Mucosa of descending colon (tissue), 3 donors: ENCODE data around the gene DBNDD2. TPM values are rescaled to one million over a fixed set of nuclear protein-coding genes. Genes with fewer than 3 reads are reported as not detected.

Experiments used
- ATAC-seq: fragments of 200-7000 bp; cut with Tn5 transposase; one replicate; pipeline ENCODE4 v1.9.1; 2020; ENCODE audit warnings: mild to moderate bottlenecking, moderate library complexity
- DNase-seq, 3 donors: peaks; one replicate each; pipeline ENCODE4 v3.0.0-alpha.2; 2020
- H3K36me3 ChIP-seq: fragments of 200-600 bp; one replicate; pipeline ENCODE4 v1.8.0; 2021; ENCODE audit warnings: low read depth, mild to moderate bottlenecking
- H3K4me1 ChIP-seq: fragments of 200-600 bp; one replicate; pipeline ENCODE4 v1.8.0; 2021; ENCODE audit warnings: low read depth, mild to moderate bottlenecking
- H3K4me3 ChIP-seq: fragments of 200-600 bp; one replicate; pipeline ENCODE4 v1.8.0; 2021; ENCODE audit warnings: mild to moderate bottlenecking
- H3K9me3 ChIP-seq: fragments of 200-600 bp; one replicate; pipeline ENCODE4 v1.8.0; 2021; ENCODE audit warnings: mild to moderate bottlenecking
- intact Hi-C, 2 donors: fragments of 100-400 bp; cut with DNase I in 1 of 2; cut with micrococcal nuclease in 1 of 2; formaldehyde crosslinking; loops; one replicate each; pipeline versions ENCODE4 v1.11.0 to v1.11.1; 2022; cut with DNase I, micrococcal nuclease
- total RNA-seq, 3 donors: library from RNA; stranded (reverse); fragmentation: NEBNext Ultra II Directional in 2 of 3; extraction: Animal tissue kit (Norgen Biotek cat#: 25700) in 2 of 3; gene quantifications; one replicate each; pipeline versions ENCODE4 v1.2.1 to v1.2.4, GENCODE V29; 2021 to 2023
- TF ChIP-seq, protein P1 (sequence below): fragments of 200-600 bp; IDR thresholded peaks from one replicate; pipeline ENCODE4 v1.8.0; 2022; ENCODE audit warnings: antibody characterized with exemption, mild to moderate bottlenecking
- donor health status: DM: no; HTN: no; CAD: no; lungs with moderate emphysema.
- donor health status: DM: no; HTN: no; CAD: no.
- donor health status: DM: no; HTN: yes; CAD: no.

The DBNDD2 gene
- total RNA-seq, 3 donors from 2014 or later: 108 to 125 (median 124) TPM

DNA sequence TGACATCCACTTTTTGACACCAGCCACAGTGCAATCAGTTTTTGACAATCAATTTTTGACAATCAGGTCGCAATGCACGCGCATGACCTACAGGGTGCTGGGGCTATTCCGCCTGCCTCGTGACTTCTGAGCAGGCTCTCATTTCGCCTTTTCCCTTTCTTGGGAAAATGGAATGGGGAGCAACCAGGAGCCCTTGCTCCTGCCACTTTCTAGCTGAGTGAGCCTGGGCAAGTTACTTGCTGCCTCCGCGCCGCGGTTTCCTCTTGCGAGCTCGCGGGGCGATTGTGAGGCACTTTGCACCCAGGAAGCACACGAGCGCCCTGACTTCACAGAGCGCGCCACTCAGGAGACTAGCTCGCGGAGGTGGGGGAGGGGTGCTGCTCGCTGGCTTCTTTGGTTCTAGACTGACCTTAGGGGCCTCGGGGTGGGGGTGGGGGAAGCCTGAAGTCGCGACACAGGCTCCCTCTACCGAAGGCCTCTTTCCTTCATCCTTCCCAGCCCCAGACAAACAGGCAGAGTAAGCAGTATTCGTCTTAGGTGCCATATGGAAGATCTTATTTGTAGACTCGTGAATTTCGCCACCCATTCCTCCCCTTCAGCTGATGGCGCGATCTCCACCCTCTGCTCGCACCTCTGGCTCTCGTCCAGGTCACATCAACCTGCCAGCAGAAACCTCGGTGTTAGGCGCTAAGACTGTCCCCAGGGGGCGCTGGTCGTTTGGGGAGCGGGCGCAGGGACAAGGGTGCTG is 34.6 kb upstream of the DBNDD2 start:
- Histone ChIP-seq H3K36me3 (no peaks in the 10 kb centered on the region), H3K4me3 (peak overlapping the region; percentile 6), H3K9me3 (no peaks in the 10 kb centered on the region), H3K4me1 (peaks cover 13% of the 10 kb centered on the region)
- DNase-seq (peak; percentile 93 to 96 (median 93)), ATAC-seq (peak; percentile 95)
- intact Hi-C loops: loop anchor here in 1 of 2 donors (5.0 kb wide), 1 partner anchor 64 kb away; no protein-coding TSS in a partner anchor
- TF ChIP-seq, protein P1, sequence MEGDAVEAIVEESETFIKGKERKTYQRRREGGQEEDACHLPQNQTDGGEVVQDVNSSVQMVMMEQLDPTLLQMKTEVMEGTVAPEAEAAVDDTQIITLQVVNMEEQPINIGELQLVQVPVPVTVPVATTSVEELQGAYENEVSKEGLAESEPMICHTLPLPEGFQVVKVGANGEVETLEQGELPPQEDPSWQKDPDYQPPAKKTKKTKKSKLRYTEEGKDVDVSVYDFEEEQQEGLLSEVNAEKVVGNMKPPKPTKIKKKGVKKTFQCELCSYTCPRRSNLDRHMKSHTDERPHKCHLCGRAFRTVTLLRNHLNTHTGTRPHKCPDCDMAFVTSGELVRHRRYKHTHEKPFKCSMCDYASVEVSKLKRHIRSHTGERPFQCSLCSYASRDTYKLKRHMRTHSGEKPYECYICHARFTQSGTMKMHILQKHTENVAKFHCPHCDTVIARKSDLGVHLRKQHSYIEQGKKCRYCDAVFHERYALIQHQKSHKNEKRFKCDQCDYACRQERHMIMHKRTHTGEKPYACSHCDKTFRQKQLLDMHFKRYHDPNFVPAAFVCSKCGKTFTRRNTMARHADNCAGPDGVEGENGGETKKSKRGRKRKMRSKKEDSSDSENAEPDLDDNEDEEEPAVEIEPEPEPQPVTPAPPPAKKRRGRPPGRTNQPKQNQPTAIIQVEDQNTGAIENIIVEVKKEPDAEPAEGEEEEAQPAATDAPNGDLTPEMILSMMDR: peak; percentile 85

DNA sequence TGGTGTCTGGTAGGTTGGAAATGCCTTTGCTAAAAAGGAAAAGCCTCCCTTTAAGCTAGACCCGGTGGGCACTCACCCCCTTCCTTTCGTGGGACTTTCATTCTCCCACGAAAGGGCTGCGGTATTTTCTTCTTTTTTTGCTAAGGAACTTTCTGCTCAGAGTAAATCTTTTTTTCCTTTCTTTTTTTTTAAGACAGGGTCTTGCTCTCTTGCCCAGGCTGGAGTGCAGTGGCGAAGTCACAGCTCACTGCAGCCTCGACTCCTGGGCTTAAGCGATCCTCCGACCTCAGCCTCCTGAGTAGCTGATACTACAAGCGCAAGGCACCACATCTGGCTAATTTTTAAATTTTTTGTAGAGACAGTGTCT is 34.0 kb upstream of the DBNDD2 start:
- intact Hi-C loops: loop anchor here in 1 of 2 donors (5.0 kb wide), 1 partner anchor 63 kb away; no protein-coding TSS in a partner anchor
- Histone ChIP-seq H3K4me1 (peaks cover 9% of the 10 kb centered on the region), H3K9me3 (no peaks in the 10 kb centered on the region), H3K36me3 (no peaks in the 10 kb centered on the region), H3K4me3 (no peak overlapping the region)
- DNase-seq (no peak), ATAC-seq (no peak)
- TF ChIP-seq, protein P1: no peak

DNA sequence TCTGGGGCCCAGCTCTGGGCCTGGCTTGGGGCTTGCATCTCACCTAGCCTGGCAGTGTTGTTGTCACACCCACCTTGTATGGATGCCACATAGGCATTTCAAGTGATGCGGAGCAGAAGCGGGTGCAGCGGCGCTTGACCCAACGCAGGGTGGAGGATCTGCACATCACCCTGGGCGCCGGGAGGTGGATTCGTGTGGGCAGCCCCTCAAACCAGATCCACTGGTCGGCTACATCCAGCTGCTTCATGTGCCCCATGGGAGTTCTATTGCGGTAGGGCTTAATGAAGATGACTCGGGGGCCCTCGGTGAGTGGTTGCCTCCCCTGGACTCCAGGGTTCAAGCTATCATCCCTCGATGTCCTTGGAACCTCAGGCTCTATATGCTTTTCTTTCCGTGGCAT is 33.1 kb upstream of the DBNDD2 start:
- TF ChIP-seq, protein P1: no peak
- no peak overlapping the region for H3K4me3 ChIP-seq
- intact Hi-C loops: loop anchor here in 1 of 2 donors (5.0 kb wide), 1 partner anchor 62 kb away; no protein-coding TSS in a partner anchor
- ATAC-seq (no peak), DNase-seq (no peak)
- peaks cover 9% of the 10 kb centered on the region for H3K4me1 ChIP-seq
- H3K9me3 ChIP-seq: no peaks in the 10 kb centered on the region
- H3K36me3 ChIP-seq: no peaks in the 10 kb centered on the region

DNA sequence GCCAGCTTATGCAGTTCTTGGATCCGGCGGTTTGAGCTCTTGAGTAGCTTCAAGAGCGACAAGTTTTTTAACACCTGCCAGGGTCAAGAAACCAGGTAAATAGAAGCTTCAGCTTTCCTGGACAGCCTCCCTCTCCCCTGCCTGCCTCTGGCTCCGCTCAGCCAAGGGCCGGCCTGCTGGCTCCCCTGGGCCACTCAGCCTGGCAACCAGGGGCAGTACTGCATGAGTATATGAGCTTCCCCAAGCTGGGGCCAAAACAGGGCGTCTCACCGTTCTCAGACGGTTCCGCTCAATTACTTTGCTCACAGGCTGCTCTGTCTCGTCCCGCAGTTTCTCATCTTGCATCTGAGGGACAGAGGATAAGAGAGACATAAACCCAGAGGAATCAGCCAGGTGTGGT is 30.8 kb upstream of the DBNDD2 start:
- intact Hi-C loops: no loop called here
- ATAC-seq: no peak

DNA sequence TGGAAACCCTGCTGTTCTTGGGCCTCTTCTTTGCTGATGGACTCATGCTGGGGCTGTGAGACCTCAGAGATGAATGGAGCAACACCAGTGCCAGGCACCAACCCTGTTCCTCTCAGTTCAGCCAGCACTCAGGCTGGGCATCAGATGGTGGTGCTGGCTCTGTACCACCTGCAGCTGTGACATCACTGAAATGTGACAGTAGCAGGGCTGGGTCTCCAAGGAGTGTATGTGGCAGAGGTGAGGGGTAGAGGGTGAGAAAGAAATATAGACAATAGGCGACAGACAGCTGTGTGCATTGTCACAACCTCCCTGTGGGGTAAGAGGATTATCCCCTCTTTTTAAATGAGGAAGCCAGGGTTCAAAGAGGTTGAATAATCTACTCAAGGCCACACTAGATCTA is 29.9 kb upstream of the DBNDD2 start, which contains the start of gene TP53TG5:
Gene TP53TG5 (minus strand): TSS at position 135 of the 400 bp plus-strand sequence. CDS start 89 bp downstream, at position 46.
- ATAC-seq: no peak
- Histone ChIP-seq H3K9me3 (no peaks in the 10 kb centered on the region), H3K4me1 (peaks cover 3% of the 10 kb centered on the region), H3K4me3 (no peak within 1 kb of the TSS), H3K36me3 (no peaks in the 10 kb centered on the region)
- no peak for DNase-seq
- TF ChIP-seq, protein P1: no peak
- intact Hi-C loops: no loop called here

More for the DNA sequence above, 30.8 kb upstream of the DBNDD2 start:
- no peaks in the 10 kb centered on the region for H3K36me3 ChIP-seq
- TF ChIP-seq, protein P1: no peak
- H3K9me3 ChIP-seq: no peaks in the 10 kb centered on the region
- DNase-seq: no peak
- H3K4me1 ChIP-seq: peaks cover 9% of the 10 kb centered on the region
- no peak overlapping the region for H3K4me3 ChIP-seq
